Posterior vena cava (tissue), 2 donors: Measurements from ENCODE around the gene CREB5. TPM values are rescaled to one million over a fixed set of nuclear protein-coding genes. Genes with fewer than 3 reads are reported as not detected.
"Not testable (repeated sequence)": the region's sequence is repeated elsewhere in the genome, so short reads cannot be mapped to it uniquely, and the experiment has no call there.

ENCODE experiments used
- DNase-seq: peaks from one replicate; pipeline ENCODE4 v3.0.0-alpha.2; 2020; ENCODE audit warnings: low spot score
- intact Hi-C, 2 donors: fragments of 100-400 bp; cut with DNase I; formaldehyde crosslinking; loops; one replicate each; pipeline versions ENCODE4 v1.14.1 to v1.14.2; 2022 to 2023
- total RNA-seq, 2 donors: library from RNA; stranded (reverse); fragmentation: NEBNext Ultra II Directional; extraction: Animal tissue kit (Norgen Biotek cat#: 25700); gene quantifications; one replicate each; pipeline ENCODE4 v1.2.1, GENCODE V29; 2021
- donor health status: DM: yes; HTN: yes; CAD: no.
- donor health status: DM: yes; HTN: yes; CAD: no.

CREB5 gene
- total RNA-seq, 2 donors from 2014 or later = 21.5 to 21.9 TPM

DNA sequence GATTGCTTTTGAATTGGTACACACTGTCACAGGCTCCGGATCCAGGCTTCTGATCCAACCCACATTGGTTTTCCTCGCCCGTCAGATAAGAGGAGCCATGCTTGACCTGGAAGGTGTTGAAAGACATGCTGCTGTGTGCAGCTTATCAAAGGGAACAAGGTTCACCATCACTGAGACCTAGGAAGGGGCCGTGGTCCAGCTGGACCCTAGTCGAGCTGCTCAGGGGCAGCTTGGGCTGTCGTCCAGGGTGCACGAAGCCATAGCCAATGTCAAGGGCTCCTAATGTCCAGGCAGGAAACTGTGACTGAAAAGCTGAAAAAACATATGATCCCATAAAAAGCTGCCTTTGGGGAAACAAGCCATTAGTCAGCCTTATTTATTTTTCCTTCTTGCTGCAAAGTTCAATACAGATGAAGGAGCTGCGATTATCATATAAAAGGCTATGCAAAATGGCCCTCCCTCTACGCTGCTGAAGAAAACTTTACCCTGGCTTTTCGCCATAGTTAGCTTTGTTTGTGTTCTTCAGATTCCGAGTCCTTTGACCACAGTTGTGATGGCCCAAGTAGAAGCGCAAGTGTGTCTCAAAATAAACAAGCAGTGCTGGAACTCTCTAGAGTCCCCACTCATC lies 118.0 kb downstream of the CREB5 start:
- intact Hi-C loops = loop anchor here in 1 of 2 donors (5.0 kb wide), 1 partner anchor 113 kb away; no protein-coding TSS in a partner anchor
- DNase-seq = no peak

DNA sequence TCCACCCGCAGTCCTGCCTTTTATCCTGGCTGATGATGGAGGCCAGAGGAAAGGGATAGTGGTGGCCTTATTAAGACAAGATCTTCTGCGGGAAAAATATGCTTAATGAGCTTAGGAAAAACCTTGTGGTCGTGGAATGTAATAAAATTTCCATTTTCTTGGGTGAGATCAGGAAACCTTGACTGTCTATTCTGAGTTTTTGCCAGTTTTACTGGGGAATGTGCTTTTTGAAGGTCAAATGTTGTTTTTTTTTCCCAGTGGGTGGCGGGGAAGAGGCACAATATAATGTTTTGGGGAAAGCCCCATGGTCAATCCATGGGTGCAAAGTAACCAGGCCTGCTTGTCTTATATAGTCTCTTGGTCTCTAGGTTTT lies 118.5 kb downstream of the CREB5 start:
- intact Hi-C loops = loop anchor here in 1 of 2 donors (5.0 kb wide), 1 partner anchor 113 kb away; no protein-coding TSS in a partner anchor
- no peak for DNase-seq

DNA sequence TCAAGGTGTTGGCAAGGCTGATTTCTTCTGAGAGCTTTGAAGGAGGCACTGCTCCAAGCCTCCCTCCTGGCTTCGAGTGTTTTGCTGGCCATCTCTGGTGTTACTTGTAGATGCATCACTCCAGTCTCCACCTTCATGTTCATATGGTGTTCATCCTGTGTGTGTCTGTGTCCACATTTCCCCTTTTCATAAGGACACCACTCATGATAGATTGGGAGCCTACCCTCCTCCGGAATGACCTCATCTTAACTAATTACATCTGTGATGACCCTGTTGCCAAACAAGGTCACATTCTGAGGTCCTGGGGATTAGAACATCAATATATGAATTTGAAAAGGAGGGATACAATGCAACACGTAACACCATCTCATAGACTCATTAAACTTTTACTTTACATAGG lies 119.0 kb downstream of the CREB5 start:
- DNase-seq = no peak
- intact Hi-C loops = loop anchor here in 1 of 2 donors (5.0 kb wide), 1 partner anchor 114 kb away; no protein-coding TSS in a partner anchor

DNA sequence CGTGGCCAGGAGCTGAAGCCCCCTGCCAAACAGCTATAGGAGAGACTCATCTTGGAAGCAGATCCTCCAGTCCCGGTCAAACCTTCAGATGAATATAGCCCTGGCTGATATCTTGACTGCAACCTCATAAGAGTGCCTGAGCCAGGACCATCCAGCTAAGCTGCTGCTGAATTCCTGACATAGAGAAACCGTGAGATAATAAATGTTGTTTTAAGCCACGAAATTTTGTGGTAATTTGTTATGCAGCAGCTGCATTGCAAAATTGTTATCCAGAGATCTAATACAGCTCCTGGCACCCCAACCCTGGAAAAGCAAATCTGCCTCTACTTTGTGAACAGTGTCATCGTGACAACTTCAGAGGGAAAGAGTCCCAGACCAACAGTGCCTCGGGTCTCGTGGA lies 119.9 kb downstream of the CREB5 start:
- no peak for DNase-seq
- intact Hi-C loops = loop anchor here in 1 of 2 donors (5.0 kb wide), 1 partner anchor 115 kb away; no protein-coding TSS in a partner anchor

DNA sequence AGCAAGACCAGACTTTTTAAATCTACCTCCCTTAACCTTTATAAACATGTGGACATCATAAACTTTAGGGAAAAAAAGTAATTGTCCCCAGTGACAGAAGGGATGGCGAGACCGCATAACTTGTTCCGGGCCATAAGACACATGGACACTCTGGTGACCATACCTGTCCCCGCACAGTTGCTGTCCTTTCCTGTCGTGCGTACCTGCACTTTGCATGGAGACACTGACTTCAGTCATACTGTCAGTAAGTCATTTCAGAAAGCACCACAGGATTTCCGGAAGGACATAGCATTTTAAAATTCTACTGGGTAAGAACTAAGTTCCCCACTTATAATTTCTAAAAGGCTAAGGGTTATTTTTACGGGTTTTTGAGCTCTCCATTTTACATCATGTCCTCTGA lies 120.9 kb downstream of the CREB5 start:
- intact Hi-C loops = loop anchor here in 1 of 2 donors (5.0 kb wide), 1 partner anchor 116 kb away; no protein-coding TSS in a partner anchor
- DNase-seq = no peak

DNA sequence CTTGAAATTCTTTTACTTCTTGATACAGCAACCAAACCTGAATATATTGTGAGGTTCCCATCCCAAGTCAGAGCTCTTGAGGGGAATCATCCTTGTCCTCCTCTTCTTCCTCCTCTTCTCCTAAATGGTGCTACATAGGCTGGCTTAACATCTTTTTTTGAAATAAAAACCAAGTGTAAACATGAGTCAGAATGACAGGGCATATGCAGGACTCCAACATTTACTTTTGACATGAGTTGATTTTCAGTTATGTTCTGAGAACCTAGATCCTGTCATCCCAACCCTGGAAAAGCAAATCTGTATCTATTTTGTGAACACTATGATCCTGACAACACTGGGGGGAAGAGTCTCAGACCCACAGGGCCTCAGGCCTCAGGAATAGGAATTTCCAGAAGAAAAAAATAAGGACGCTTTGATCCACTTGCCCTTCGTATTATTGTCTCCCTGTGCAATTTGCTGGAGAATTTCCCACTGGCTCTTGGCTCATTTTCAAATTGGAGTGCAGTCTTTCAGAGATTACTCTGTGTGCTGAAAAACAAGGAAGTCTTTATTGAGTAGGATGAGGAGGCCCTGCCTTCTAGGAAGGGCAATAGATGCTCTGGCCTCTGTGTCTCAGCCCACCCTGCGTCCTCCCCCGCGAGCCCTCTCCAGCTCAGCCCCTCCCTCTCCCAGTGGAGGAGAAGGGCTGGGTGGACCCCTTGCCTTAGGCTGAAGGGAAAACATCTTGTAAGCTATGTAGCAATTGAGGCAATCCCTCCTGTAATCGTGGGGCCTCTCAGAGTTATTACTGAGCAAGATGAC lies 121.6 kb downstream of the CREB5 start:
- DNase-seq = no peak
- intact Hi-C loops = loop anchor here in 1 of 2 donors (5.0 kb wide), 1 partner anchor 117 kb away; no protein-coding TSS in a partner anchor

DNA sequence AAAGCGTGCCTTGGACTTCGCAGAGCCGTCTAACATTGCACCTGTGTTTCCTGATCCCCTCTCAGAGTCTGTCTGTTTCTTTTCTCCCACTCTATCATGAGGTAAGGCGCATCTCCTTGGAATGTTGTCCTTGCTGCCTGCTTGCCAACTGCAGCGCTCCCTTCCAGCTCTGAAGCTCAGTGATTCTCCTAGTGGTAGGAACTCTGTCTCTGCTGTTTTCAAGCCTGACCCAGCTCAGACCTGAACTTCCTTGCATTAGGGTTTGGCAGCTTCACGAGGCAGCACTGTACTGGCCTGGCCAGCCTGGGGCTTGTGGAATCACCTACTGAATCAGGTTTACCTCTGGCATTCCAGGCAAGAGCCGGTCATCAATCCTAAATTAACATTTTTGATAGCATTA lies 123.9 kb downstream of the CREB5 start:
- no peak for DNase-seq
- intact Hi-C loops = loop anchor here in 1 of 2 donors (5.0 kb wide), 1 partner anchor 1316 kb away; no protein-coding TSS in a partner anchor

DNA sequence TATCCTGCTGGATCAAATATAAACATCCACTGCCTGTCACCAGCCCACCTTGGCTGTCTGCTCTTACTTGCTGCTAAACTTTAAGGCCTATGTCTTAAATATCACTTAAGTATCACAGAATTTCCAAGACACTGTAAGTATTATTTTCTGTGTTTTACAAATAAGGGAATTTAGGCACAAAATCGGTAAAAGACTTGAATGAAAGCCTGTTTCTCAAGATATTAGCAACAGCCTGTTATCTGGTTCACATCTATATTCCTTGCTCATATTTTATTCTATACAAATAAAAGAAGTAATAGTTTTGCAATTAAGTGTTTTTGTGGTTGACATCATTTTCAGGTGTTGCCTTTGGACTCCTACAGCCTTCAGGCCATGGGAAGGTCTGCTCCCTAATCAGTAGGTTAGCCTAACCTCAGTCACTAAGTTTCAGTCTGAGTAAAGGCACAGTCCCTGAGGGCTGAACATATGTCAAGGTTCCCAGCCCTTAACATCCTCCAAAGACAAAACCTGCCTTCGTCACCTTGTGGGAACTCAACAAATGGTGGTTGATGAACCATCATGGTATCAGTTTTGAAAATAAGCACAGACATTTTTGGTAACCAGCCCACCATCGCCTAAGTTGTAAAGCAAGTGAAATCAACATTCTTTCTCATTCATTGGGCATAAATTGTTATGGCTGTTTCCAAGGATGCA lies 127.1 kb downstream of the CREB5 start:
- DNase-seq = no peak
- intact Hi-C loops = loop anchor here in 1 of 2 donors (5.0 kb wide), 1 partner anchor 1313 kb away; no protein-coding TSS in a partner anchor

DNA sequence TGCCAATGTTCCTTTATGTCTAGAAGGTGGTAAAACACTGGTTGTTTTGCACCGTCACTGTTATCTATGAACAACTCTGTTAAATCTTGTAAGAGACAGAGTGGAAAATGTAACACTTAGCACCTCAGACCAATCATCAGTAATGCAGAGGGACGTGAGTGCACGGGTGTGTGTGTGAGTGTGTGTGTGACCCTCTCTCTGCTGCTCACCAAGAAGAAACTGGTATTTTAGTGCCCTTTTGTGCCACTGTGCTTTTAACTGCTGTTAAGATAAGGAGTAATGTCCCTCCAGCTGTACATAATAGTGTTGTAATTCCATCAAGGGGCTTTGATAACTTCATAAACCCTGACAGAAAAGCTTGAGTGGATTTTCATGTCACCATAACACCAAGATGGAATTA lies 130.1 kb downstream of the CREB5 start:
- intact Hi-C loops = no loop called here
- no peak for DNase-seq

DNA sequence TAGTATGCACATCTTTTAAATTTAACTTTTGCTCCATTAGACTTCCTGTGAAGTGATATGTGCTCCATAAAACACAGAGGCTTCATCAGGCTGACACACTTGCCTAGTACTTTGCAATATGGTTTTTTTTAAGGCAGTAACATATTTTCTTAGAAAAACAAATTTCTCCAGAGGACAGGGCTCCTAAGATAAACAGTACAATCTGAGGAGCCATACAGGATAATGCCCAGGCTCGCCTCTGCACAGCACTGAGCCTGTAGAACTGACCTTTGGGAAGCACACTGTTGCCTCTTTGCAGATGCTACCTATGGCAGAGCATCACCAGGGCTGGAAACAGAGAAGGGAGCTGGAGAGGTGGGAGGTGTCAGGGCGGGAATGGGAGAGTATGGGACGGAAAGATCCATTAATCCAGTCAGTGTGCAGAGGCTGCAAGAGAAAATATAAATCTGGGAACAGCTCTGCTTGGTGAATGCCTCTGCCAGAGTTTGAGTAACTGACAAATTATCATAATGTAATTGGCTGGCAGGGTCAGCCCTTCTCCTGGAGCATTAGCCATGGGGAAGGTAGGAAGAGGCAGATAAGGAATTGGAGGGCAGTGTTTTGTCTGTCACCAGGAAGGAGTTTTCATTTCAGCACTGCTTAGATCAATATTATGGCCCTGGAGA lies 132.3 kb downstream of the CREB5 start:
- DNase-seq = no peak
- intact Hi-C loops = no loop called here

DNA sequence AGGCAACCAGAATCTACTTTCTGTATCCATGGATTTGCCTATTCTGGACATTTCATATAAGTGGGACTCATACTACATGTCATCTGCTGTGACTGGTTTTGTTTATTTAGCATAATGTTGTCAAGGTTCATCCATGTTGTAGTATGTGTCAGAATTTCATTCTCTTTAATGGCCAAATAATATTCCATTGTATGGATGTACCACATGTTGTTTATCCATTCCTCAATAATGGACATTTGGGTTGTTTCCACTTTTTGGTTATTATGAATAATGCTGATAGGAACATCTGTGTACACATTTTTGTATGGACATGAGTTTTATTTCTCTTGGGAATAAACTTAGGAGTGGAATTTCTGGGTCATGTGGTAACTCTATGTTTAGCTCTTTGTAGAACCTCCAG lies 133.7 kb downstream of the CREB5 start:
- intact Hi-C loops = no loop called here
- DNase-seq = no peak

DNA sequence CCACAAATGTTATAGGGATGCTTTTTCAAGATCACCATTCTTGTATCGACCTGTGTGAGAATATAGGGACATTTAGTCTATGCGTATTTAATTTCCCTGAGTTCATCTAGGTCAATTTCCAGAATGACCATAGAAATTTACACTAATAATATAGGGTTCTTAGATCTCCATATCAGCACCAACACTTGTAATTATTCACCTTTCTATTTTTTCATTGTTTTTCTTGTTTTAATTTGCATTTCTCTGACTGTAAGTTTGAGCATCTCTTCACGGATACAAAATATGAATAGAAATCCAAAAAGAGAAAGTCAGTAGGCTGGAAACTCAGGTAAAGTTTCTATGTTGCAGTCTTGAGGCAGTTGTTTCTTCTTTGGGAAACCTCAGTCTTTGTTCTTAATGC lies 134.8 kb downstream of the CREB5 start:
- intact Hi-C loops = no loop called here
- DNase-seq = no peak

DNA sequence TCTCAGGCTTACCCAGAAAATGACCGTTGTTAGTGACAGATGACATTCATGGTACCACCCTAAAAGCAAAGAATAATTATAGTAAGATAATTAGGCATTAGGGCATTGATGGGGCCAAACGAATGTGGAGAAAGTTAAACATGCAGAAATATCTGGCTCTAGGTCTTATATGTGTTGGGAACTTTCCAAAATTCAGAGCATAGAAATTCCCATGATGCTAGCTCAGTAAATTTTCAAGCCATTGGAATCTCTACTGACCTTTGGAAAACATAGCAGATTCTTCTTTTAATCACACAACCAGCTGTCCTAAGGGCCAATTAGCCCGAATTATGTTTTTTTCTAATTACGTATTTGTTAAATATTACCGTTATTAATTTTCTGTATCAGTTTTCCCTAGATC lies 136.1 kb downstream of the CREB5 start:
- intact Hi-C loops = no loop called here
- no peak for DNase-seq

DNA sequence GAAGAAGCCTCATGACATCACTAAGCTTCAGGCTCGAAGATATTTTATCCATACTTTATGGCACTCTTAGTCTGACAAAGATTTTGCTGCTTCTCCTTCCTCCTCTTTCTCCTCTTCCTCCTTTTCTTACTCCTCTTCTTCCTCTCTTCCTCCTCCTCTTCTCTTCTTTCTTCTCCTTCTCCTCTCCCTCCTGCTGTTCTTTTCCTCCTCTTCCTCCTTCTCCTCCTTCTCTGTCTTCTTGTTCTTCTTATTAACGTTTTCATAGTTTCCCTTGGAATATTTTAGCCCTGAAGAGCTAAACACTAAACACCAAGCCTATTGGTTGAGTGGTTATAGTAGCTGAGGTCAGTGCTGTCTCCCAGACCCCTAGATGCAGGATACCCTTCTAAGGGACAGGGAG lies 137.7 kb downstream of the CREB5 start:
- no peak for DNase-seq
- intact Hi-C loops = loop anchor here in 1 of 2 donors (10.0 kb wide), 1 partner anchor 305 kb away; no protein-coding TSS in a partner anchor

DNA sequence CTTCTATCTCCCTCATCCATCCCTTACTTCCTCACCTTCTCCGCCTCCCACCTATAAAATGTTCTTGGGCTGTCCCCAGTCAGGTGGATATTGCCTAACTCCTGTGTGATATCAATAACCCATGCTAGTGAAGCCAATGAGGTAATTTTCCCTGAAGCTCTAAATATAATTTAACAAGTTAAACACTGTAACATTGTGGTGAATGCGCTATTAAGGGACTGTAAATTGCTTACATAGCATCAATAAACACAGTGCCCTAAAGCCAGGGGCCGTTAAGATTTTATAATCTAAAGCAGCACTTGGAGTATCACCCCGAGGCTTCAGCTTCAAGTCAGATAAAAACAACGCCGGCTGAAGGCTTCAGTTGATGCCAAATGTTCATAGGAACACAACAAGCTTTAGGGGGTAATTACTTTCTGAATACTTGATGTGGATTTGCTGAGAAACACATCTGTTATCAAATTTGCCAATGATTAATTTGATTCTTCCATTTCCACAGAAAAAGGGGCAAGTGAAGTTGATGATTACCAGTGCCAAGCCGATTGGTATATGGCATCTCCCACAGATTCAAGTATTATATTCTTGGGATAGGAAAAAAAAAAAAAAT lies 138.4 kb downstream of the CREB5 start:
- DNase-seq = no peak
- intact Hi-C loops = loop anchor here in 1 of 2 donors (10.0 kb wide), 1 partner anchor 304 kb away; no protein-coding TSS in a partner anchor

DNA sequence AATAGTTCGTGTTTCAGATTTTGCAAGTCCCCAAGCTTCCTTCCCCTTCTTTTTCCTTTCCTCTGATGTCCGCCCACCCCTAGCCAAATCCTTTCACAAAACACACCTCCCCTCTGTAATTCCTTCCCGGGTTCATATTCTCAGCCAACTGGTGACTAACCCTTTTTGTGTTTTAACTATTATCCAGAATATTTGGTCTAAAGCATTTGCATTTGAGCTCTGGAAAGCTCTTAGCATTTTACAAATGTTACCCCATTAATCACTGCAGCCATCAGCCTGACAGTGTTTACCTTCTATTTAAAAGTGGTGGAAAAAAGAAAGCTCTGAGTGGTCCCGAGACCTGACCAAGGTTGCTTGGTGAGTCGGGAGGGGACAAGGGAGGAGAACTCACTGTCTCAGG lies 139.0 kb downstream of the CREB5 start:
- no peak for DNase-seq
- intact Hi-C loops = loop anchor here in 1 of 2 donors (10.0 kb wide), 1 partner anchor 303 kb away; no protein-coding TSS in a partner anchor

DNA sequence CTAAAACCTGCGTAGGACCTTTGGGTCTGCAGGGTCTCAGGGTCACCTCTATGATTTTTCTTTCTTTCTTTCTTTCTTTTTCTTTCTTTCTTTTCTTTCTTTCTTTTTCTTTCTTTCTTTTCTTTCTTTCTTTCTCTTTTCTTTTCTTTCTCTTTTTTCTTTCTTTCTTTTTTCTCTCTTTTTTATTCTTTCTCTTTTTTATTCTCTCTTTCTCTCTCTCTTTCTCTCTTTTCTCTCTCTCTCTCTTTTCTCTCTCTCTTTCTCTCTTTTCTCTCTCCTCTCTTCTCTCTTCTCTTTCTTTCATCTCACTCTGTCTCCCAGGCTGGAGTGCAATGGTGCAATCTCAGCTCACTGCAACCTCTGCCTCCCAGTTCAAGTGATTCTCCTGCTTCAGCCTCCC lies 139.4 kb downstream of the CREB5 start:
- not testable (repeated sequence) for DNase-seq
- intact Hi-C loops = loop anchor here in 1 of 2 donors (10.0 kb wide), 1 partner anchor 303 kb away; no protein-coding TSS in a partner anchor

DNA sequence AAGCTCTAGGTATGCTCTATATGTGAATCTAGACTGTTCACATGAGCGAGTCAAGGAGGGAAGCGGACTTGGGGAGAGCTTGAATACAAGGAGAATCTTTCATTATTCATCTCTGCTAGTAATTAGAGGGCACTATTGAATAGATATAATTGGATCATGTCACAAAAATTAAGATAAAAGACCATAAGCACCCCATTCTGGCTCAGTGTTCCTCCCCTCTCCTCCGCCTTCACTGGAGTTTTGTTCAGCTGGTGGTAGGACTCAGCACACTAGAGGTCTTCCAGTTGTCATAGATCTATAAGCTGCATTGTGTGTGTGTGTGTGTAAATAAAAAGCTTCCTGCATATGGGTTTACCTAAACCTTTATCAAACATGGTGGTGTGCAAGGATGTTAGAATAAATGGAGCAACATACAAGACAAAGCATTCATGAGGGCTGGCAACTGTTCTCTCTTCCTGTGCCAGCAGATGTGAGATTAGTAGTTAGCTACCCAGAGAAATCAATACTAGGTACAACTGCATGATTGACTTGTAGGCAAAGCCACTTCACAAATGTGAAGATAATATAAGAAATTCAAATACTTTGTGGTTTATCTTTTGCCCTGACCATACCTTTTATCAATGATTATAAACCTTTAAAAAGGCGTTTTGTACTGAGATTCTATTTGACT lies 142.6 kb downstream of the CREB5 start:
- DNase-seq = no peak
- intact Hi-C loops = loop anchor here in 1 of 2 donors (10.0 kb wide), 1 partner anchor 300 kb away; no protein-coding TSS in a partner anchor
